GM12878 (cell line): ENCODE measurements around the gene PLD5. TPM values are rescaled to one million over a fixed set of nuclear protein-coding genes. Genes with fewer than 3 reads are reported as not detected.

Experiments used
- ATAC-seq: fragments of 200-7000 bp; cut with Tn5 transposase; 3 replicates; pipeline ENCODE4 v1.9.1; 2020; ENCODE audit warnings: mild to moderate bottlenecking, moderate library complexity
- BruUV-seq: library from RNA; stranded (reverse); fragments of 400-500 nt; replicated peaks from 2 replicates; lab custom pipeline; 2021; lab: Mats Ljungman, UMichigan
- CTCF ChIA-PET: fragments of 300-600 bp; sonication (Branson Sonifier 250); formaldehyde crosslinking; extraction: SDS; loops from one replicate; lab custom pipeline; 2021; ENCODE audit warnings: inconsistent platforms; lab: Yijun Ruan, JAX
- POLR2A ChIA-PET: fragments of 350-600 bp; formaldehyde crosslinking; extraction: SDS; loops from one replicate; lab custom pipeline; 2021; ENCODE audit warnings: inconsistent platforms; lab: Charles Lee
- RAD21 ChIA-PET: fragments of 300-600 bp; sonication (Branson Sonifier 250); formaldehyde crosslinking; loops from one replicate; lab custom pipeline; 2023; ENCODE audit warnings: antibody characterized with exemption; ENCODE audit not compliant: unreplicated experiment; lab: Charles Lee
- SMC1A ChIA-PET: fragments of 300-600 bp; sonication (Branson Sonifier 250); formaldehyde crosslinking; loops from one replicate; lab custom pipeline; 2023; ENCODE audit not compliant: unreplicated experiment, uncharacterized antibody; lab: Charles Lee
- DNase-seq: peaks from one replicate; pipeline ENCODE4 v3.0.0-alpha.2; 2011; ENCODE audit warnings: low read depth, low spot score
- FAIRE-seq: peaks from 3 replicates; lab custom pipeline; 2011; peaks lifted over from hg19 to GRCh38; lab: Jason Lieb, UNC
- H2AFZ ChIP-seq: 2 replicates; pipeline ENCODE4 v1.6.0; 2011; ENCODE audit warnings: low read depth, low read length, control low read depth; ENCODE audit not compliant: control insufficient read depth
- H3K27ac ChIP-seq: 2 replicates; pipeline ENCODE4 v1.5.1; 2011; ENCODE audit warnings: control low read depth; ENCODE audit not compliant: control insufficient read depth, insufficient read depth
- H3K27me3 ChIP-seq, 2 experiments: replicated peaks in 1 of 2; 2 replicates each; pipeline versions ENCODE4 v1.6.0 to v1.6.1; 2011; ENCODE audit warnings: low read length in 1 of 2; ENCODE audit not compliant: control insufficient read depth in 2 of 2, insufficient read depth in 2 of 2
- H3K36me3 ChIP-seq, 2 experiments: 2 replicates each; pipeline ENCODE4 v1.5.1; 2011; ENCODE audit warnings: low read length in 1 of 2; ENCODE audit not compliant: control insufficient read depth in 2 of 2, insufficient read depth in 2 of 2
- H3K4me1 ChIP-seq: 2 replicates; pipeline ENCODE4 v1.6.1; 2011; ENCODE audit warnings: mild to moderate bottlenecking, low read length, moderate library complexity, mixed read lengths; ENCODE audit not compliant: control insufficient read depth, insufficient read depth
- H3K4me2 ChIP-seq: 2 replicates; pipeline ENCODE4 v1.6.0; 2011; ENCODE audit warnings: control low read depth; ENCODE audit not compliant: control insufficient read depth, insufficient read depth
- H3K4me3 ChIP-seq: fragments of 200-600 bp; sonication (generic); 2 replicates; pipeline ENCODE4 v1.5.1; 2016
- H3K79me2 ChIP-seq: 2 replicates; pipeline ENCODE4 v1.6.0; 2011; ENCODE audit warnings: low read length; ENCODE audit not compliant: control insufficient read depth, insufficient read depth
- H3K9ac ChIP-seq: 2 replicates; pipeline ENCODE4 v1.8.0; 2011; ENCODE audit warnings: low read length, control low read depth, mixed read lengths; ENCODE audit not compliant: control insufficient read depth, insufficient read depth
- H3K9me3 ChIP-seq: replicated peaks from 3 replicates; pipeline ENCODE4 v1.5.1; 2011; ENCODE audit warnings: mild to moderate bottlenecking, low read length; ENCODE audit not compliant: control insufficient read depth, insufficient read depth
- H4K20me1 ChIP-seq: 2 replicates; pipeline ENCODE4 v1.6.0; 2011; ENCODE audit not compliant: control insufficient read depth, insufficient read depth
- ATF7 ChIP-seq: fragments of 450-650 bp; IDR thresholded peaks from 2 replicates; pipeline ENCODE4 v1.6.1; 2016; ENCODE audit warnings: low read depth, mild to moderate bottlenecking
- CHD1 ChIP-seq: IDR thresholded peaks from 2 replicates; pipeline ENCODE4 v1.6.1; 2012; ENCODE audit warnings: low read depth, low read length, improper control_type of control experiment
- CTCF ChIP-seq, 3 experiments: IDR thresholded peaks in 2 of 3; conservative IDR thresholded peaks in 1 of 3; 2 replicates each; pipeline ENCODE4 v1.5.1; 2011; ENCODE audit warnings: low read depth in 3 of 3, low read length in 3 of 3, mild to moderate bottlenecking in 3 of 3, control low read depth in 2 of 3, moderate library complexity in 2 of 3, inconsistent platforms in 1 of 3, mixed read lengths in 1 of 3; ENCODE audit not compliant: control insufficient read depth in 2 of 3, insufficient read depth in 1 of 3; ENCODE audit errors: extremely low read depth in 1 of 3
- FOXK2 ChIP-seq: fragments of 450-650 bp; IDR thresholded peaks from 2 replicates; pipeline ENCODE4 v1.6.1; 2017; ENCODE audit warnings: mild to moderate bottlenecking, moderate library complexity
- HDAC2 ChIP-seq: fragments of 200-600 bp; sonication (generic); IDR thresholded peaks from 2 replicates; pipeline ENCODE4 v1.6.1; 2017
- MAX ChIP-seq: IDR thresholded peaks from 2 replicates; pipeline ENCODE4 v1.6.1; 2012; ENCODE audit warnings: low read depth, low read length, improper control_type of control experiment
- MEF2A ChIP-seq: IDR thresholded peaks from 2 replicates; pipeline ENCODE4 v1.6.1; 2011; ENCODE audit warnings: low read depth, mild to moderate bottlenecking, low read length, moderate library complexity; ENCODE audit not compliant: insufficient read depth
- NR2F1 ChIP-seq: fragments of 450-650 bp; conservative IDR thresholded peaks from 2 replicates; pipeline ENCODE4 v1.6.1; 2017; ENCODE audit warnings: mild to moderate bottlenecking
- PBX3 ChIP-seq: IDR thresholded peaks from 2 replicates; pipeline ENCODE4 v1.6.1; 2011; ENCODE audit warnings: mild to moderate bottlenecking, low read depth, low read length, moderate library complexity; ENCODE audit not compliant: insufficient replicate concordance
- SRF ChIP-seq, 2 experiments: IDR thresholded peaks; 2 replicates each; pipeline ENCODE4 v1.6.1; 2011; ENCODE audit warnings: low read depth in 2 of 2, low read length in 2 of 2, mild to moderate bottlenecking in 1 of 2, moderate library complexity in 1 of 2
- ZBTB40 ChIP-seq: fragments of 450-650 bp; IDR thresholded peaks from 2 replicates; pipeline ENCODE4 v1.6.1; 2016; ENCODE audit warnings: mild to moderate bottlenecking, moderate library complexity, borderline replicate concordance
- WGBS: methylation state at CpG from one replicate; pipeline ENCODE4 v1.1.6; 2016; ENCODE audit warnings: low lambda C conversion rate; ENCODE audit not compliant: insufficient replicate concordance, insufficient coverage; ENCODE audit errors: missing lambda C conversion rate; 5-methylcytosine and 5-hydroxymethylcytosine counted together
- in situ Hi-C: fragments of 300-500 bp; cut with MboI; formaldehyde crosslinking; loops from 9 replicates; pipeline ENCODE4 v1.14.3; 2018; ENCODE audit warnings: mixed read lengths
- intact Hi-C: fragments of 100-400 bp; cut with micrococcal nuclease; formaldehyde crosslinking; loops from one replicate; pipeline ENCODE4 v1.14.2; 2022; ENCODE audit not compliant: unreplicated experiment
- polyA plus RNA-seq, 11 experiments: library from polyadenylated mRNA; depleted of rRNA in 4 of 11; unstranded in 6 of 11; stranded (reverse) in 5 of 11; fragments of >200 nt; fragmentation: Nextera tagmentation in 4 of 11; fragmentation: Illumina TruSeq in 1 of 11; extraction: Ambion mirVana in 4 of 11; extraction: Trizol in 1 of 11; gene quantifications; 1 replicate in 1 of 11; 2 replicates in 10 of 11; pipeline versions ENCODE4 v1.2.1 to v1.2.3, GENCODE V29; 2011 to 2016; ENCODE audit warnings: inconsistent platforms in 2 of 11, missing spikeins in 2 of 11, low read depth in 1 of 11
- total RNA-seq, 4 experiments: library from RNA; depleted of rRNA in 3 of 4; stranded (reverse); fragments of >200 nt in 3 of 4; fragmentation: Illumina TruSeq in 1 of 4; extraction: Trizol in 1 of 4; gene quantifications; 2 replicates each; pipeline versions ENCODE4 v1.2.1 to v1.2.3, GENCODE V29; 2013 to 2021
- TF ChIP-seq, protein P1 (sequence below): fragments of 450-650 bp; IDR thresholded peaks from 2 replicates; pipeline ENCODE4 v1.6.1; 2017; ENCODE audit warnings: low read depth, mild to moderate bottlenecking, moderate library complexity
- TF ChIP-seq, protein P2 (sequence below): IDR thresholded peaks from 2 replicates; pipeline ENCODE4 v1.6.1; 2011; ENCODE audit warnings: borderline replicate concordance, low read depth, mild to moderate bottlenecking, moderate library complexity, low read length; ENCODE audit not compliant: insufficient read depth, poor library complexity, severe bottlenecking

Gene PLD5
- total and polyA plus RNA-seq, 10 of the 15 experiments (the other 5 are each of a cell fraction or from before 2014, with no cell fraction given), result not detected

DNA sequence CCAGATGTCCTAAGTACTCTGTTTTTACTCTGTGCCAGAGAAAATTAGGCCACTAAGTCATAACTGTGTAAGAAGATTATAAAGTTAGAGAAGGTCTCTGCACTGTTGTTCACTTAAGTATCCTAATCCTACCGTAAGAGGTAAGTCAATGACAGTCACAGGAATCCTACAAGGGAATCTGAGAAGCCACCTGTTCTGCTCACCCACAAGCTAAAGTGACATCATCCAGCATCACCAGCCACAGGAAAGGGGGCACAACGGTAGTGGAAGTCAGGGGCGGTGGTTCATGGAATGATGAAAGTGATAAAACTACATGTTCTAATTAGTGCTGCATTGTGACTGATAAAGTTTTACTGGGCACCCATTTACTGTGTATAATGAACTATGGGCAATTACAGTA lies 92.7 kb downstream of the PLD5 start:
- no TSS peak for BruUV-seq
- Histone ChIP-seq H3K27me3 (no peaks in the 10 kb centered on the region; a peak in 1 of 4 replicates), H3K9ac (no peak overlapping the region), H3K79me2 (no peaks in the 10 kb centered on the region), H3K4me3 (no peak overlapping the region), H3K9me3 (no peaks in the 10 kb centered on the region), H3K4me1 (no peaks in the 10 kb centered on the region), H4K20me1 (no peaks in the 10 kb centered on the region), H3K36me3 (no peaks in the 10 kb centered on the region), H3K4me2 (no peak overlapping the region), H2AFZ (no peak overlapping the region), H3K27ac (no peak overlapping the region)
- in situ Hi-C loops, result no loop called here
- ChIA-PET SMC1A (interaction anchor here (0.8 kb wide), 1 partner anchor 10 kb away, joined by 3 read pairs; no protein-coding TSS in a partner anchor), POLR2A (no interaction called here), RAD21 (no interaction called here), CTCF (interaction anchor here (1.4 kb wide), 1 partner anchor 23 kb away, joined by 3 read pairs; no protein-coding TSS in a partner anchor)
- intact Hi-C loops, result no loop called here
- 26% methylated on average over 3 of the region's 3 CpGs for WGBS
- ATAC-seq, result no peak
- no peak for DNase-seq
- FAIRE-seq, result no peak
- TF ChIP-seq PBX3 (no peak), ZBTB40 (no peak), MEF2A (no peak), FOXK2 (no peak), CHD1 (no peak), MAX (no peak), ATF7 (no peak), CTCF (IDR thresholded peaks at IDR 0.05 in 2 of 3, conservative IDR thresholded peaks at IDR 0.05 in 1 of 3; ENCODE audit: control insufficient read depth in 2 of 3, extremely low read depth in 1 of 3, insufficient read depth in 1 of 3, low read depth in 3 of 3, low read length in 3 of 3) (no peak), SRF (IDR thresholded peaks at IDR 0.05; ENCODE audit: low read depth in 2 of 2, low read length in 2 of 2) (no peak), HDAC2 (no peak), NR2F1 (no peak)
- TF ChIP-seq, protein P1, sequence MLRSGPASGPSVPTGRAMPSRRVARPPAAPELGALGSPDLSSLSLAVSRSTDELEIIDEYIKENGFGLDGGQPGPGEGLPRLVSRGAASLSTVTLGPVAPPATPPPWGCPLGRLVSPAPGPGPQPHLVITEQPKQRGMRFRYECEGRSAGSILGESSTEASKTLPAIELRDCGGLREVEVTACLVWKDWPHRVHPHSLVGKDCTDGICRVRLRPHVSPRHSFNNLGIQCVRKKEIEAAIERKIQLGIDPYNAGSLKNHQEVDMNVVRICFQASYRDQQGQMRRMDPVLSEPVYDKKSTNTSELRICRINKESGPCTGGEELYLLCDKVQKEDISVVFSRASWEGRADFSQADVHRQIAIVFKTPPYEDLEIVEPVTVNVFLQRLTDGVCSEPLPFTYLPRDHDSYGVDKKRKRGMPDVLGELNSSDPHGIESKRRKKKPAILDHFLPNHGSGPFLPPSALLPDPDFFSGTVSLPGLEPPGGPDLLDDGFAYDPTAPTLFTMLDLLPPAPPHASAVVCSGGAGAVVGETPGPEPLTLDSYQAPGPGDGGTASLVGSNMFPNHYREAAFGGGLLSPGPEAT, result no peak
- TF ChIP-seq, protein P2, sequence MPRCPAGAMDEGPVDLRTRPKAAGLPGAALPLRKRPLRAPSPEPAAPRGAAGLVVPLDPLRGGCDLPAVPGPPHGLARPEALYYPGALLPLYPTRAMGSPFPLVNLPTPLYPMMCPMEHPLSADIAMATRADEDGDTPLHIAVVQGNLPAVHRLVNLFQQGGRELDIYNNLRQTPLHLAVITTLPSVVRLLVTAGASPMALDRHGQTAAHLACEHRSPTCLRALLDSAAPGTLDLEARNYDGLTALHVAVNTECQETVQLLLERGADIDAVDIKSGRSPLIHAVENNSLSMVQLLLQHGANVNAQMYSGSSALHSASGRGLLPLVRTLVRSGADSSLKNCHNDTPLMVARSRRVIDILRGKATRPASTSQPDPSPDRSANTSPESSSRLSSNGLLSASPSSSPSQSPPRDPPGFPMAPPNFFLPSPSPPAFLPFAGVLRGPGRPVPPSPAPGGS, result no peak
